Activated naive CD8-positive, alpha-beta T cell treated with anti-CD3 and anti-CD28 coated beads for 36 hours (primary cell): ENCODE results near the gene TPMT. TPM values are rescaled to one million over a fixed set of nuclear protein-coding genes. Genes with fewer than 3 reads are reported as not detected.

Experiments
- DNase-seq: peaks from one replicate; pipeline ENCODE4 v3.0.0; 2021
- H3K27ac Mint-ChIP-seq: one replicate; pipeline ENCODE4 v1.8.0; 2022; ENCODE audit warnings: mild to moderate bottlenecking, moderate library complexity, mixed read lengths
- H3K27me3 Mint-ChIP-seq: one replicate; pipeline ENCODE4 v1.8.0; 2022; ENCODE audit warnings: mild to moderate bottlenecking, mixed read lengths
- H3K36me3 Mint-ChIP-seq: one replicate; pipeline ENCODE4 v1.8.0; 2021; ENCODE audit warnings: mild to moderate bottlenecking, mixed read lengths
- H3K4me1 Mint-ChIP-seq: one replicate; pipeline ENCODE4 v1.8.0; 2021; ENCODE audit warnings: mixed read lengths
- H3K4me3 Mint-ChIP-seq: one replicate; pipeline ENCODE4 v1.8.0; 2022; ENCODE audit warnings: mild to moderate bottlenecking, moderate library complexity, mixed read lengths
- H3K9me3 Mint-ChIP-seq: one replicate; pipeline ENCODE4 v1.8.0; 2022; ENCODE audit warnings: mixed read lengths
- total RNA-seq, 2 experiments: library from RNA; stranded (reverse); gene quantifications; one replicate each; pipeline ENCODE4 v1.2.3, GENCODE V29; 2021

The TPMT gene
- total RNA-seq, 2 experiments from 2014 or later, result 8.2 TPM

- H3K27me3 Mint-ChIP-seq, result peaks cover 43% of the 10 kb centered on the region
- H3K4me1 Mint-ChIP-seq, result peaks cover 4% of the 10 kb centered on the region
- H3K4me3 Mint-ChIP-seq, result no peak overlapping the region
- peaks cover 10% of the 10 kb centered on the region for H3K9me3 Mint-ChIP-seq
- peaks cover 2% of the 10 kb centered on the region for H3K36me3 Mint-ChIP-seq
- no peak overlapping the region for H3K27ac Mint-ChIP-seq
- no peak for DNase-seq
Measured at GRCh38 chr6:18107061-18107460, 47.8 kb downstream of the TPMT start.

GRCh38 chr6:18102783-18103509 is 51.9 kb downstream of the TPMT start:
- peaks cover 2% of the 10 kb centered on the region for H3K36me3 Mint-ChIP-seq
- no peak overlapping the region for H3K27ac Mint-ChIP-seq
- peaks cover 35% of the 10 kb centered on the region for H3K27me3 Mint-ChIP-seq
- no peak overlapping the region for H3K4me3 Mint-ChIP-seq
- no peaks in the 10 kb centered on the region for H3K4me1 Mint-ChIP-seq
- H3K9me3 Mint-ChIP-seq, result peaks cover 10% of the 10 kb centered on the region
- DNase-seq, result no peak

- no peaks in the 10 kb centered on the region for H3K4me1 Mint-ChIP-seq
- peaks cover 5% of the 10 kb centered on the region for H3K9me3 Mint-ChIP-seq
- no peak overlapping the region for H3K4me3 Mint-ChIP-seq
- DNase-seq, result no peak
- H3K27ac Mint-ChIP-seq, result no peak overlapping the region
- no peaks in the 10 kb centered on the region for H3K36me3 Mint-ChIP-seq
- H3K27me3 Mint-ChIP-seq, result peaks cover 35% of the 10 kb centered on the region
Measured at GRCh38 chr6:18101873-18102272, 53.0 kb downstream of the TPMT start.

- H3K36me3 Mint-ChIP-seq, result no peaks in the 10 kb centered on the region
- peaks cover 5% of the 10 kb centered on the region for H3K9me3 Mint-ChIP-seq
- H3K4me3 Mint-ChIP-seq, result no peak overlapping the region
- H3K27me3 Mint-ChIP-seq, result peaks cover 35% of the 10 kb centered on the region
- no peak for DNase-seq
- H3K27ac Mint-ChIP-seq, result no peak overlapping the region
- H3K4me1 Mint-ChIP-seq, result no peaks in the 10 kb centered on the region
Measured at GRCh38 chr6:18101271-18101670, 53.6 kb downstream of the TPMT start.

GRCh38 chr6:18100296-18100695 is 54.6 kb downstream of the TPMT start:
- Mint-ChIP-seq H3K27me3 (peaks cover 34% of the 10 kb centered on the region), H3K27ac (no peak overlapping the region), H3K36me3 (no peaks in the 10 kb centered on the region), H3K4me1 (no peaks in the 10 kb centered on the region), H3K9me3 (no peaks in the 10 kb centered on the region), H3K4me3 (no peak overlapping the region)
- no peak for DNase-seq

GRCh38 chr6:18099511-18099910 is 55.4 kb downstream of the TPMT start:
- peaks cover 26% of the 10 kb centered on the region for H3K27me3 Mint-ChIP-seq
- no peaks in the 10 kb centered on the region for H3K9me3 Mint-ChIP-seq
- H3K27ac Mint-ChIP-seq, result no peak overlapping the region

GRCh38 chr6:18096423-18096822 is 58.5 kb downstream of the TPMT start:
- Mint-ChIP-seq H3K36me3 (peaks cover 4% of the 10 kb centered on the region), H3K4me1 (no peaks in the 10 kb centered on the region), H3K27me3 (peaks cover 17% of the 10 kb centered on the region), H3K4me3 (no peak overlapping the region), H3K27ac (no peak overlapping the region), H3K9me3 (no peaks in the 10 kb centered on the region)
- no peak for DNase-seq

More at GRCh38 chr6:18099511-18099910, 55.4 kb downstream of the TPMT start:
- Mint-ChIP-seq H3K4me1 (no peaks in the 10 kb centered on the region), H3K4me3 (no peak overlapping the region), H3K36me3 (no peaks in the 10 kb centered on the region)
- DNase-seq, result no peak

- Mint-ChIP-seq H3K4me3 (no peak overlapping the region), H3K27me3 (peaks cover 14% of the 10 kb centered on the region), H3K36me3 (peaks cover 4% of the 10 kb centered on the region), H3K9me3 (peaks cover 2% of the 10 kb centered on the region), H3K27ac (no peak overlapping the region), H3K4me1 (no peaks in the 10 kb centered on the region)
- DNase-seq, result no peak
Measured at GRCh38 chr6:18091382-18091781, 63.5 kb downstream of the TPMT start.

GRCh38 chr6:18090349-18090786 is 64.5 kb downstream of the TPMT start:
- DNase-seq, result no peak
- no peak overlapping the region for H3K27ac Mint-ChIP-seq
- no peaks in the 10 kb centered on the region for H3K4me1 Mint-ChIP-seq
- peaks cover 2% of the 10 kb centered on the region for H3K9me3 Mint-ChIP-seq
- no peak overlapping the region for H3K4me3 Mint-ChIP-seq
- H3K27me3 Mint-ChIP-seq, result peaks cover 17% of the 10 kb centered on the region
- peaks cover 4% of the 10 kb centered on the region for H3K36me3 Mint-ChIP-seq

GRCh38 chr6:18088419-18089296 is 66.2 kb downstream of the TPMT start:
- DNase-seq, result no peak
- H3K4me1 Mint-ChIP-seq, result no peaks in the 10 kb centered on the region
- peaks cover 17% of the 10 kb centered on the region for H3K27me3 Mint-ChIP-seq
- H3K36me3 Mint-ChIP-seq, result peaks cover 4% of the 10 kb centered on the region
- peaks cover 2% of the 10 kb centered on the region for H3K9me3 Mint-ChIP-seq
- no peak overlapping the region for H3K4me3 Mint-ChIP-seq
- H3K27ac Mint-ChIP-seq, result no peak overlapping the region

GRCh38 chr6:18087396-18088165 is 67.3 kb downstream of the TPMT start:
- Mint-ChIP-seq H3K4me3 (no peak overlapping the region), H3K27me3 (peaks cover 21% of the 10 kb centered on the region), H3K27ac (no peak overlapping the region), H3K4me1 (no peaks in the 10 kb centered on the region), H3K9me3 (peaks cover 2% of the 10 kb centered on the region), H3K36me3 (peaks cover 4% of the 10 kb centered on the region)
- DNase-seq, result no peak

GRCh38 chr6:18081025-18081668 is 73.7 kb downstream of the TPMT start:
- no peak overlapping the region for H3K4me3 Mint-ChIP-seq
- peaks cover 29% of the 10 kb centered on the region for H3K27me3 Mint-ChIP-seq
- no peaks in the 10 kb centered on the region for H3K36me3 Mint-ChIP-seq
- DNase-seq, result no peak
- peaks cover 5% of the 10 kb centered on the region for H3K9me3 Mint-ChIP-seq
- no peak overlapping the region for H3K27ac Mint-ChIP-seq
- H3K4me1 Mint-ChIP-seq, result no peaks in the 10 kb centered on the region

- Mint-ChIP-seq H3K4me3 (no peak overlapping the region), H3K9me3 (peaks cover 9% of the 10 kb centered on the region), H3K27ac (no peak overlapping the region), H3K4me1 (no peaks in the 10 kb centered on the region), H3K27me3 (peaks cover 34% of the 10 kb centered on the region), H3K36me3 (peaks cover 3% of the 10 kb centered on the region)
- DNase-seq, result no peak
Measured at GRCh38 chr6:18080544-18080943, 74.3 kb downstream of the TPMT start.

GRCh38 chr6:18078866-18079265 is 76.0 kb downstream of the TPMT start:
- no peaks in the 10 kb centered on the region for H3K4me1 Mint-ChIP-seq
- peaks cover 15% of the 10 kb centered on the region for H3K9me3 Mint-ChIP-seq
- H3K27ac Mint-ChIP-seq, result no peak overlapping the region
- H3K36me3 Mint-ChIP-seq, result peaks cover 3% of the 10 kb centered on the region
- no peak overlapping the region for H3K4me3 Mint-ChIP-seq
- no peak for DNase-seq
- H3K27me3 Mint-ChIP-seq, result peaks cover 37% of the 10 kb centered on the region
